HUDEP-2 (cell line): Measurements from ENCODE around the gene PMAIP1.
"Not testable (repeated sequence)": the region's sequence is repeated elsewhere in the genome, so short reads cannot be mapped to it uniquely, and the experiment has no call there.

Source experiments
- DNase-seq, 76 experiments: peaks; one replicate each; lab custom pipeline; 2025; ENCODE audit not compliant: unreplicated experiment in 76 of 76; lab: John Stamatoyannopoulos, UW

The PMAIP1 gene

DNA sequence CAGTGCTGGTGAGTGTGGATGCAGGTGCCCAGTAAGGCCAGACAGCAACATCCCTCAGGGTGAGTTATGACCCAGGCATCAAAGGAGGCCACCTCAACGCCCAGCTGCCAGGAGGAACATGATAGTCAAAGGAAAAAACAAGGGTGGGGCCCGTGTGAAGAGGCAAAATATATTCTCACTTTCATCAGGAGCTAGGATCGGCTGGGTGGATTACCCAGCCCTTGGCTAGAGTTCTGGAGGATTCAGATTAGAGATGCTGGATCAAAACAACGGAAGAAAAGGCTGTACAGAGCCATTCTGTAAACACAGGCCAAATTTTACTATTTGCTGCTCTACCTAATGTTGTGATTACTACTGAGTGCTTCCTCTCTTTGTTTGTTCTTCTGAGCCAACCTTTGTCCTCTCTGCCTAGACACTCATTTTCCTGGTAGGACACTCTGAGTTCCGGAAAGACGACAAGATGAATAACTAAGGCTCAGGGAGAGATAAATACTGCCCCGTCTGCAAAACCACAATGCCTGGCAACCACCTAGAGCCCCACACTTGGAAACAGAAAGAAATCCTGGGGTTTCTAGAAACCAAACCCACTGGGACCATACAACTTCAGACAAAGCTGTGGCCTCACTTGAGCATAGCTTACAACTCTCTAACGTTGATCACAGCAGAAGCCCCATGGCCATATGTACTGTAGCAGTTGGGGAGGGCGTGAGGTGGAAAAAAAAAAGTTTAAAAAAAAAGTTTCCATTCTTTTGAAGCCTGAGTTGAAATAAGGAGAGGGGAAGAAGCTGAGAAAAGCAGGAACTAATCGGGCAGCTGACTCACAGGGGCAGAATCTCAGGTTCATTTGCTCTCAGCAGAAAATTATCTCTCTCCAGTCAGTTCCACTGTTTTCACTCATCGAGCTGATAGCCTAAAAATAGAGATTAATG lies 17.8 kb upstream of the PMAIP1 start:
- peak in 4 of 76 experiments; percentile 17 to 38 (median 22) for DNase-seq

DNA sequence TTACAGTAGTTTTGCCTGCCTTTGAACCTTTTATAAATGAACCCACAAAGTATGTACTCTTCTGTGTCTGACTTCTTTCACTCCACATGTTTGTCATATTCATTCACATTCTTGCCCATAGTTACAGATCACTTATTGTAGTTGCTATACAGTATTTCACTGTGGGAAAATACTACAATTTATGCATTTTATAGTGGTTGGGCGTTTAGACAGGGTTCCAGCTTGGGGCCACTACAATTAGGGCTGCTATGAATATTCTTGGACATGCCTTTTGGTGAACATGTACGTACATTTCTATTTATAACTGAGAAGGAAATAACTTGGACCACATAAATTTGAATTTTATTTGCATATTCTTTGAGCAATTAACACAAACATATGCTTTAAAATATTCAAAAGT lies 15.4 kb upstream of the PMAIP1 start:
- DNase-seq = no peak

DNA sequence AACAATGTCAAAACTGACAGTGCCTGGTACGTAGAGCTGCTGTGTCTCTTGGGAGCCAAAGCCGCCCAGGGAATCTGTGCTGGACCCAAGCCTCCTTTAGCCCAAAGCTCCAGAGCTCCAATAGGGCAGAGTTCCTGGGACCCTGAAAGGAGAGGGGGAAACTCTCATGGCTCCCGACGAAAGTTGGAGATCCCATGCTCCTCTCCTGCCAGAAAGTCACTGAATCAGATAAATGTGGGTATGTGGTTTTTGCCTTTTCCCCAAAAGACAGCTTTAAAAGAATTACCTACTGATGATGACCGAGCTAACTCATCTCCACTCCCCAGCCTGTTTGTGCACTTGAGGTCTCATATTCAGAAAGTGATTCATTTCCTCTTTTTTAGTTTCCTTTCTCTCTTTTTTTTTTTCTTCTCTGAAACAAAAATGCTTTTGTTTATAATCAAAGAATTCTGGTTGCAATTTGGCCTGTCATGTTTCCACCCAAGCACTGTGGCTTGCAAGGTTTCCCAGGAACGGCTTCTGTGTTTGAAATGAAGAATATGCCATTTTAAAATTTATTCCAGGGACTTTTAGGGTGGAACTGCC lies 14.1 kb upstream of the PMAIP1 start:
- DNase-seq = no peak

DNA sequence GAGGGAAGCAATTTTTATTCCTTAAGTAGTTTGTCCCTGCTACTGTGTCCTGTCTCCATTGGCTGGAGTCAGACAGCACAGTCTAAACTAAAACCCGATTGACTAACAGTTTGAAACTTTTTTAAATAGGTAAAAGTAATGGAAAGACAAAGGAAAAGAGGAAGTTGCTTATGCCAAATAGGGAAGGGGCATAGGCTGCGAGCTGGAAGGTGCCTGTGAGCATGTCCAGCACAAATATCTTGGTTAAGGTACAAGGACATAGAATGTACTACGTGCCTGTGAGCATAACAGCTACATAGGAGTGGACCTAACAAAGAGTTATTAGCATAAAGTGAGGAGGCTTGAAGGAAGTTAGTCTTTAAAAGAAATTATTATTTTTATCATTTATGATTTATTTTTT lies 13.4 kb upstream of the PMAIP1 start:
- DNase-seq = not testable (repeated sequence)

DNA sequence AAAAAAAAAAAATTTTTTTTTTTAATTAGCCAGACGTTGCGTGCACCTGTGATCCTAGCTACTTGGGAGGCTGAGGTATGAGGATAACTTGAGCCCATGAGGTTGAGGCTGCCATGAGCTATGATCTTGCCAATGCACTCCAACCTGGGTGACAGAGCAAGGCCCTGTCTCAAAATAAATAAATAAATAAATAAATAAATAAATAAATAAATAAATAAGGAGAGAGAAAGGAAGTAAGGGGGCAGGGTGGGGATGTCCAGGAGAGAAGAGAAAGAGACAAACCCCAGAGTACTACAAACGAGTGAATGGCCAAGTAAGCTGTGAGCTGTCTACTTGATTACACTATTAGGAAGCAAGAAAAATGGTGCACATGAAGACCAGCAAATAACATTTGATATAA lies 7.7 kb upstream of the PMAIP1 start:
- no peak for DNase-seq

DNA sequence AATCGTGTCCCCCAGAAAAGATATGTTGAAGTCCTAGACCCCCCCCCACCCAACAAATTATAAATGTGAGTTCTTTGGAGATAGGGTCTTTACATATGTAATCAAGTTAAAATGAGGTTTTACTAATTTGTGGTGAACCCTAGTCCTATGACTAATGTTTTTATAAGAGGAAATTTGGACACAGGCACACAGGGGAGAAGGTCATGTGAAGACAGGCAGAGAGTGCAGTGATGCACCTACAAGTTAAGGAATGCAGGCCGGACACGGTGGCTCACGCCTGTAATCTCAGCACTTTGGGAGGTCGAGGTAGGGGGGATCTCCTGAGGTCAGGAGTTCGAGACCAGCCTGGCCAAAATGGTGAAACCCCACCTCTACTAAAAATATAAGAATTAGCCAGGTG lies 5.8 kb upstream of the PMAIP1 start:
- no peak for DNase-seq

DNA sequence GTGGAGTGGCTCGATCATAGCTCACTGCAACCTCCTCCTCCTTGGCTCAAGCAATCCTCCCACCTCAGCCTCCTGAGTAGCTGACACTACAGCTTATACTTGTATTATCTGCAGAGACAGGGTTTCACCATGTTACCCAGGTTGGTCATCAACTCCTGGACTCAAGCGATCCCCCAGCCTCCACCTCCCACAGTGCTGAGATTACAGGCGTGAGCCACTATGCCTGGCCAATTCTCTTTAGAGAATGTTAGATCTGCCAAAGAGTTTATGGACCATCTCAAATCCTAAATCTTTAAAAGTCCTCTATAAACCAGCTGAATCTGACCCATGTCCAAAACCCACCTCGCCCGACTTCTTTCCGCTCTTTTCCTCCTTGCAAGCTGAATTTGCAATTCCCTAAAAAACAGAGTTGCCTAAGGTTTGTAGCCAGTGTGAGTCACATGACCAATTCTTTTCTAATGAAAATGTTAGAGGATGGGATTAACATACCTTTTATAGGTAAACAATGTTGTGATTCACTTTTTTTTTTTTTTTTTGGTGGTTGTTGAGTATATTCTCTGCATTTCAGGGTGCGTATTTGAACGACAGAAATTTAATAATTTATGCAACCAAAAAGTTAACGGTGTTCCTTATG lies 2.4 kb upstream of the PMAIP1 start:
- no peak for DNase-seq

DNA sequence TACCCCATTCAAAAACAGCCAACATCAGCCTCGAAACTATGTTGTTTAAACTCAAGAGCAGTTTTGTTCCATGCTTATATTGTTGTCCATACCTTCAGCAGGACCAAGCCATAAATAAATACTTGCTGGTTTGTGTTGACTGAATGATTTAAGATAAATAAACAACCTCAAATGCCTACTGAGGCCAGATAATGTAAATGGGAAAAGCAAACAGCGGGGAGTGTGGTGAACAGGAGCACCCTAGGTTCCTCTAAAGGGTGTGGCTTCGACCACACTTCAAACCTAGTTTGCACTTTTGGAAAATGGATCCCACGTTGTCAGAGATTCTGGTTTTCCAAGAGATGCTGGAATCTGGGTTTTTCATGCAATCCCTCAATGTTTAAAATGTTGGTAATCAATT lies 1.7 kb upstream of the PMAIP1 start:
- no peak for DNase-seq

DNA sequence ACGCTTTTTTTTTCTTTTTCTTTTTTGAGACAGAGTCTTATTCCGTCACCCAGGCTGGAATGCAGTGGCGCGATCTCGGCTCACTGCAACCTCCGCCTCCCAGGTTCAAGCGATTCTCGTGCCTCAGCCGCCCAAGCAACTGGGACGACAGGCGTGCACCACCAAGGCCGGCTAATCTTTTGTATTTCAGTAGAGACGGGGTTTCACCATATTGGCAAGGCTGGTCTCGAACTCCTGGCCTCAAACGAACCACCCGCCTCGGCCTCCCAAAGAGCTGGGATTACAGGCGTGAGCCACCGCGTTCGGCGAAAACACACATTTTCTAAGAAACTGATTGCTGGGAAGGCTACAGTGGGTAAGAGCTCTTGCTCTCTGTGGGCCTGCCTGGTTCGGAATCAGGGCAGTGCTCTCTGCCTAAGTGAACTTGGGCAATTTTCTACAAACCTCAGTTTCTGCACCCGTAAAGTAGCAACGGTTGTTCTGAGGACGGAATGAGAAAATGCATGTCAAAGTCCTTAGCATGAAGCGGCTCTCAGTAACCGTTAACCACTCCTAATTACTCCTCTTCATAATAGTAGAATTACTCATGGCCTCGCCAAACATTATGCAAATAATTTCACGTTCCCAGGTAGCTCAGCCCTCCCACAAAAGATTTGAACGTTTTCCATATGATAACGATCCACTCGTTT lies 1.0 kb upstream of the PMAIP1 start:
- DNase-seq = no peak

DNA sequence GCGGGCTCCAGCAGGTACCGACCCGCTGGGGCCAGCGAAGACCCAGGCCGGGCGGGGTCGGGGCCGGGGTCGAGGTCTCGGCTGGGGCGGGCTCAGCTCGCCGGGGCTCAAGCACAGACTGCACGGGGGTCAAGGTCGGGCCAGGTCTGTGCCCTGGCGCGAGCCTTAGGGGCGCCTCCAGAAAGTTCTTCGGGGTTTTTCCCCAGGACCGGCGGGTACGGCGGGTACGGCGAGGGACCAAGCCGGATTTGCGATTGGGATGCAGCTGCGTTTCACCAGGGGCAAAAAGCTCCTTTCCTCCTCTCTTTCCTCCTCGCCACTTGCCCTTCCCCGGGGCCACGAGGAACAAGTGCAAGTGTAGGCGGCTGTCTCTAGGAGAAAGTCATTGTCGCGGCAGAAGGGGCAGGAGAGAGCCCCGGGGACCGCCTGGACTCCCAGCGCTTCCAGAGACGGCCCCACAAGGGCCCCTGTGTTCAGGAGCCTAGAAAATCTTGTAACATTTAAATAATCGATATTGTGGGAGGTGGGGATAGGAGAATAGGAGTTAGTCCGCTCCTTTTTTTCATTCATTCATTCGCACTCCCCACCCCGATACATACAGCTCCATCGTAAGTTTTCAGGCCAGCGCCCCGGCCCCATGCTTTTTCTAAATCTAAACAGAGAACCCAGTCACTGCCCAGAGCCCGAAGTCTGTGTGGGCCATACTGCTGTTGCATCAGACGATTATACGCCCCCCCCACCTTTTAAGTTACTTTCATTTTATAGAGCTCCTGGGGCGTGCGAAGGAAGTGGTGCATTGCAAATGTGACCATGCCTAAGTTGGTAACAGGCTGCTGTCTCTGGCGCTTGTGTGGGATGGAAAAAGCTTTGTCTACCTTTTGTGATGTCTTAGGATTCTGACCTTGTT lies 679 bp downstream of the PMAIP1 start:
- DNase-seq = peak in 56 of 76 experiments; percentile 1 to 77 (median 32)

DNA sequence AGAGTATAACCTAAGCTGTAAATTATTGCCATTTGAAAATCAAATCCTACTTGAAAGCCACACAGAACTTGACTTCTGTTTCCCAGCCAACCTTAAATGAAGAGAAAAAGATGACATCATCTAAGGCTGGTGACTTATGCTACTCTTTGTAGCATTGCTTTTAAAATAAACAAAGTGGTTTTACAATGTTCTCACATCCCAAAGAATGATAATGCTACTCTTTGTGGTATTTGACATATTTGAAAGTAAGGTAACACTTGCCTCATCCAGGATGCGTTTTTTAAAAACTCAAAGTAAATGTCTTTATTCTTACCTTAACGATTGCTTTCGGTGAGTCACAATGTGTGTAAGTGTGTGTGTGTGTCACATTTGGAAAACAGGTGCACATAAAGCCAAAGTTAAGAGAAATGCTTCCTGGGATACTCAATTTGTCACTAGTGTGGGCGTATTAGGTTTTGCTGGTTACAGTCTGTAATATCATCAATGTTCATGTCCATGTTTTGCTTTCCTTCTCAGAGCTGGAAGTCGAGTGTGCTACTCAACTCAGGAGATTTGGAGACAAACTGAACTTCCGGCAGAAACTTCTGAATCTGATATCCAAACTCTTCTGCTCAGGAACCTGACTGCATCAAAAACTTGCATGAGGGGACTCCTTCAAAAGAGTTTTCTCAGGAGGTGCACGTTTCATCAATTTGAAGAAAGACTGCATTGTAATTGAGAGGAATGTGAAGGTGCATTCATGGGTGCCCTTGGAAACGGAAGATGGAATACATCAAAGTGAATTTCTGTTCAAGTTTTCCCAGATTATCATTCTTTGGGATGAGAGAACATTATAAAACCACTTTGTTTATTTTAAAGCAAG lies 2.6 kb downstream of the PMAIP1 start:
- no peak for DNase-seq

DNA sequence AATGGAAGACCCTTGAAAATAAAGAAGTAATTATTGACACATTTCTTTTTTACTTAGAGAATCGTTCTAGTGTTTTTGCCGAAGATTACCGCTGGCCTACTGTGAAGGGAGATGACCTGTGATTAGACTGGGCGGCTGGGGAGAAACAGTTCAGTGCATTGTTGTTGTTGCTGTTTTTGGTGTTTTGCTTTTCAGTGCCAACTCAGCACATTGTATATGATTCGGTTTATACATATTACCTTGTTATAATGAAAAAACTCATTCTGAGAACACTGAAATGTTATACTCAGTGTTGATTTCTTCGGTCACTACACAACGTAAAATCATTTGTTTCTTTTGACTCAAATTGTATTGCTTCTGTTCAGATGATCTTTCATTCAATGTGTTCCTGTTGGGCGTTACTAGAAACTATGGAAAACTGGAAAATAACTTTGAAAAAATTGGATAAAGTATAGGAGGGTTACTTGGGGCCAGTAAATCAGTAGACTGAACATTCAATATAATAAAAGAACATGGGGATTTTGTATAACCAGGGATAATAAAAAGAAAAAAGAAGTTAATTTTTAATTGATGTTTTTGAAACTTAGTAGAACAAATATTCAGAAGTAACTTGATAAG lies 3.3 kb downstream of the PMAIP1 start:
- no peak for DNase-seq

DNA sequence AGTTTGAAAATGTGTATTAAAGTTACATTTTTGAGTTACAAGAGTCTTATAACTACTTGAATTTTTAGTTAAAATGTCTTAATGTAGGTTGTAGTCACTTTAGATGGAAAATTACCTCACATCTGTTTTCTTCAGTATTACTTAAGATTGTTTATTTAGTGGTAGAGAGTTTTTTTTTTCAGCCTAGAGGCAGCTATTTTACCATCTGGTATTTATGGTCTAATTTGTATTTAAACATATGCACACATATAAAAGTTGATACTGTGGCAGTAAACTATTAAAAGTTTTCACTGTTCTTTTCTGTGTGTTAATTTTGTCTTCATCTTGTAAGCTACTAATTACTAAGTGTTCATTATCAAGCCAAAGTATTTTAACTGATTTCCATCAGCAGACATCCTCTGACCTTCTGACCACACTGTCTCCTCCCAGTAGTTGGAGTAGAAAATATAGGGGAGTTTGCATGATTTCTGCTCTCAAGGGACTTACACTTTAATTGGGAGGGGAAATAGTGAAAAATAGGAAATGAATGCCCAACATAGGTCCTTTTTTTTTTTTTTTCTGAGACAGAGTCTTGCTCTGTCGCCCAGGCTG lies 4.3 kb downstream of the PMAIP1 start:
- no peak for DNase-seq

DNA sequence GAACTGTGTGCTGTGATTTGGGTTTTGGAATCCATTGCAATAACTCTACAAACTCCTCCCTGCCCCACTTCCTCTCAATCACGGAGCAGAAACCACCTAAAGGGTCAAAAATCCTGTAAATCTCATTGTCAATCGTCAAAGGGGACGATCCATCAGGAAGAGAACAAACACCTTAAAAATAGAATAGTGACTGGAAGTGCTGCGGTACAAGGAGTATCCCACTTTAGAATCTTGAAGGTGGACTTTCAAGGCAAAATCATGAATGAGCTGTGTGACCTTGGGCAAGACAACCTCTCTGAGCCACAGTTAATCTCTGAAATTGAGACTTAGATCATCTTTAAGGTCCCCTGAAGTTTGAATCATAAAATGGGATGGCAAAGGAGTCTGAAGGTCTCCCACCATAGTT lies 5.9 kb downstream of the PMAIP1 start:
- DNase-seq = no peak

DNA sequence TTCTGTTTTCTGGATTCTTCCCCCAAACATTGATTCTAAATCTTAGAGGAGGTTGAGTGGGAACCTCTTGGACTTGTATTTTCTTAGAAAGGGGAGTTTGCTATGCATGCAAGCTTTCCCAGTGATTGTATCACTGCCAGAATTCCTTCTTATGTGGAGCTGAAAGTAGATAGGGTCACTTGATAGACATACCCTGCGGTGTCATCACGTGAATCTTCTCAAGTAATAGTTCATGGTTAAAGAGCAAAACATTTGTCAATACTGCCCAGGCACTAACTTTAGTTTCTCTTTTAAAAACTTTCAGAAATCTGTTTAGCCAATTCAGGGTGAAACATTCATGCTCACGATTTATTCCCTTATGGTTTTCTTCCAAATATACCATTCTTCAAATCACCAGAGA lies 6.4 kb downstream of the PMAIP1 start:
- no peak for DNase-seq

DNA sequence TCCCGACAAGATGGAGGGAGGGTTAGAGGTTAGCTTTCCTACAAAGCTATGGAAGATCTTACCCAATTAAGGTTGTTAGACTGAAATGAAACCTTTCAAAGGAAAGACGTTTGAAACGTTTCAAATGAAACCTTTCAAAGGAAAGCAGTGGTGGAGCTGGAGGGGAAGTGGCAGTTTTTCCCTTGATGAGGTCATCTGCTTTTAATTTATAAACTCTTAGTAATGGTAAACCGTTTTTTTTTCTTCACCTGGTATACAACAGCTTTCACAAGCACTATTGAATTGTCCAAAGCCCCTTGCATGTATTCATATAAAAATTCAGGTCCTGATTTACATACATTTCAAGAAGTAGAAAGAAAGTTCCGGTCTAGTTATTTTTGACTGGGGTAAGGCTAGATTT lies 7.4 kb downstream of the PMAIP1 start:
- no peak for DNase-seq

DNA sequence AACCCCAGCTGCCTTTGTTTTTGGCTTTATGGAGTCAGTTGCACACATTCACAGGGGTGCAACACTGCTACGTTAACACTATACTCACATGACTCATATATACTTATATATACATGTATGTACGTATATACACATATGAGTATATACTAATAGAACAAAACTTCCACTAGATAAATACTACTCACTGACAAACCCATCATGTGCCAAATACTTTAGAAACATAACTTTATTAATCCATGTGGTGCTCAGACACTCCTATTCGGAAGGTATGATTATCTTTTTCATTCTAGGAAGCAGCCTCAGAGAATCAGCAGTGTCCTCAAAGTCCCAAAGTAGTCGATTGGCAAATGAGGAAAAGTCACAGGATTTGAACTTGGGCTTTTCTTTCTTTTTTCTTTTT lies 7.9 kb downstream of the PMAIP1 start:
- no peak for DNase-seq

DNA sequence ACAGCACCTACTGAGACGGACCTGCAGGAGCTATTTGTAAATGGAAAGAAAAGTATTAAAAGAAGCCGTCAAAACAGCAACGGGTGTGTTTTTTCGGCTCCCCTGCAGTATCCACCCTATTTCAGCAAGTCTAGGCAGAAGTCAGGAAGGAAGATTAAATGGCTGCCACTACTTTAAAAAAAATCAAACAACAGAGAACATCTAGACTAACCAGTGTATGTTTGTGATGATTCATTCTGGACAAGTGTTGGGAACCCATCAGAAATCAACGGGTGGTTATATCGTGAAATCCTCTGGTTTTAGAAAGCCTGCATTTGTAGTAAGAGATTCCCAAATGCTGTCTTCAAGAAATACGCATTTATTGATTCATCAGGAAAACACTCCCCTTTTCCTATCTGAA lies 9.0 kb downstream of the PMAIP1 start:
- DNase-seq = no peak
